SW 1271 (cell line): ENCODE results near the gene UTRN.

Experiments
- DNase-seq, 2 experiments: peaks; one replicate each; lab custom pipeline; 2025; lab: John Stamatoyannopoulos, UW

Gene UTRN

GRCh38 chr6:144283646-144284477 lies 1.3 kb upstream of the UTRN start:
- peak in 1 of 2 experiments; percentile 37 for DNase-seq

GRCh38 chr6:144284478-144284782 lies 705 bp upstream of the UTRN start:
- no peak for DNase-seq

GRCh38 chr6:144285548-144285797 lies 338 bp downstream of the UTRN start:
- DNase-seq: no peak

- peak; percentile 43 to 57 for DNase-seq
Observed at GRCh38 chr6:144285798-144286502, 815 bp downstream of the UTRN start.

GRCh38 chr6:144286503-144287393 lies 1.6 kb downstream of the UTRN start:
- peak; percentile 57 to 83 for DNase-seq

- no peak for DNase-seq
Observed at GRCh38 chr6:144289006-144289405, 3.9 kb downstream of the UTRN start.

GRCh38 chr6:144292372-144292771 lies 7.2 kb downstream of the UTRN start:
- DNase-seq: no peak

GRCh38 chr6:144294016-144294415 lies 8.9 kb downstream of the UTRN start:
- peak; percentile 35 to 91 for DNase-seq

- DNase-seq: no peak
Observed at GRCh38 chr6:144295211-144295610, 10.1 kb downstream of the UTRN start.

- DNase-seq: no peak
Observed at GRCh38 chr6:144295981-144296767, 11.0 kb downstream of the UTRN start.

- DNase-seq: no peak
Observed at GRCh38 chr6:144296973-144297372, 11.8 kb downstream of the UTRN start.

GRCh38 chr6:144297511-144298100 lies 12.5 kb downstream of the UTRN start:
- no peak for DNase-seq

- no peak for DNase-seq
Observed at GRCh38 chr6:144298194-144298593, 13.1 kb downstream of the UTRN start.

GRCh38 chr6:144298916-144299315 lies 13.8 kb downstream of the UTRN start:
- no peak for DNase-seq

- no peak for DNase-seq
Observed at GRCh38 chr6:144302701-144303372, 17.7 kb downstream of the UTRN start.

- DNase-seq: no peak
Observed at GRCh38 chr6:144304223-144304848, 19.2 kb downstream of the UTRN start.

- DNase-seq: no peak
Observed at GRCh38 chr6:144305567-144305966, 20.4 kb downstream of the UTRN start.

GRCh38 chr6:144305985-144306384 lies 20.9 kb downstream of the UTRN start:
- no peak for DNase-seq

- DNase-seq: no peak
Observed at GRCh38 chr6:144307880-144308279, 22.7 kb downstream of the UTRN start.

GRCh38 chr6:144310765-144311164 lies 25.6 kb downstream of the UTRN start:
- DNase-seq: no peak

GRCh38 chr6:144311361-144311760 lies 26.2 kb downstream of the UTRN start:
- DNase-seq: no peak
